Testis (tissue), 2 donors: ENCODE results near the gene MYOZ1.
"Not testable (repeated sequence)": the region's sequence is repeated elsewhere in the genome, so short reads cannot be mapped to it uniquely, and the experiment has no call there.

Source experiments
- CTCF ChIP-seq, 3 experiments: fragments of 450-650 bp in 2 of 3; fragments of 200-600 bp in 1 of 3; sonication (generic) in 1 of 3; IDR thresholded peaks; one replicate each; pipeline ENCODE4 v1.5.1; 2016 to 2019; ENCODE audit warnings: antibody characterized with exemption in 3 of 3, mild to moderate bottlenecking in 2 of 3, moderate library complexity in 1 of 3
- POLR2A ChIP-seq: fragments of 450-650 bp; IDR thresholded peaks from one replicate; pipeline ENCODE4 v1.6.1; 2017; ENCODE audit warnings: antibody characterized with exemption, mild to moderate bottlenecking, moderate library complexity

- TF ChIP-seq CTCF (IDR thresholded peaks at IDR 0.05); POLR2A: not testable (repeated sequence)
Measured at GRCh38 chr10:73668378-73668777, 27.1 kb upstream of the MYOZ1 start.
